HG02759 (cell line): ENCODE results near the gene LHFPL3.

Experiments
- ATAC-seq: cut with Tn5 transposase; IDR thresholded peaks from one replicate; pipeline ENCODE4 v1.9.1; 2021; ENCODE audit warnings: mild to moderate bottlenecking, moderate library complexity; ENCODE audit not compliant: unreplicated experiment

Gene LHFPL3

GRCh38 chr7:104838537-104839299 lies 510.3 kb downstream of the LHFPL3 start:
- peak; percentile 55 for ATAC-seq

- no peak for ATAC-seq
These were observed 511.4 kb downstream of the LHFPL3 start for GRCh38 chr7:104839842-104840241.

GRCh38 chr7:104841798-104842197 lies 513.4 kb downstream of the LHFPL3 start:
- ATAC-seq = no peak

- no peak for ATAC-seq
These were observed 514.8 kb downstream of the LHFPL3 start for GRCh38 chr7:104843198-104843597.

GRCh38 chr7:104845557-104845956 lies 517.2 kb downstream of the LHFPL3 start:
- ATAC-seq = no peak

GRCh38 chr7:104846731-104847130 lies 518.3 kb downstream of the LHFPL3 start:
- no peak for ATAC-seq

- ATAC-seq = no peak
These were observed 520.0 kb downstream of the LHFPL3 start for GRCh38 chr7:104848138-104848990.

GRCh38 chr7:104850374-104850773 lies 522.0 kb downstream of the LHFPL3 start:
- no peak for ATAC-seq

GRCh38 chr7:104851268-104851667 lies 522.9 kb downstream of the LHFPL3 start:
- no peak for ATAC-seq

- no peak for ATAC-seq
These were observed 524.0 kb downstream of the LHFPL3 start for GRCh38 chr7:104852386-104852785.

GRCh38 chr7:104855861-104856260 lies 527.5 kb downstream of the LHFPL3 start:
- ATAC-seq = no peak

GRCh38 chr7:104857458-104858425 lies 529.3 kb downstream of the LHFPL3 start:
- ATAC-seq = peak; percentile 71

GRCh38 chr7:104859754-104860426 lies 531.5 kb downstream of the LHFPL3 start:
- no peak for ATAC-seq

- no peak for ATAC-seq
These were observed 533.5 kb downstream of the LHFPL3 start for GRCh38 chr7:104861729-104862390.

- no peak for ATAC-seq
These were observed 534.3 kb downstream of the LHFPL3 start for GRCh38 chr7:104862719-104863118.

GRCh38 chr7:104873401-104873800 lies 545.0 kb downstream of the LHFPL3 start:
- no peak for ATAC-seq

- peak; percentile 84 for ATAC-seq
These were observed 550.2 kb downstream of the LHFPL3 start for GRCh38 chr7:104878577-104878976.

- ATAC-seq = peak; percentile 5
These were observed 554.9 kb downstream of the LHFPL3 start for GRCh38 chr7:104883248-104883717.

- peak; percentile 92 for ATAC-seq
These were observed 555.5 kb downstream of the LHFPL3 start for GRCh38 chr7:104883718-104884452.
